K562 (cell line): ENCODE measurements around the gene FAM78B. TPM values are rescaled to one million over a fixed set of nuclear protein-coding genes. Genes with fewer than 3 reads are reported as not detected.

ENCODE experiments used
- ATAC-seq: fragments of 200-7000 bp; cut with Tn5 transposase; 3 replicates; pipeline ENCODE4 v1.9.1; 2020; ENCODE audit warnings: moderate library complexity
- BruUV-seq: library from RNA; stranded (reverse); fragments of 400-500 nt; replicated peaks from 2 replicates; lab custom pipeline; 2021; lab: Mats Ljungman, UMichigan
- CTCF ChIA-PET: fragments of 300-600 bp; formaldehyde crosslinking; extraction: SDS; loops from one replicate; lab custom pipeline; 2021; ENCODE audit warnings: low intra/inter-chr PET ratio; lab: Yijun Ruan, JAX
- POLR2A ChIA-PET: fragments of 300-600, 350-650 bp; sonication (Branson Sonifier 250); formaldehyde crosslinking; extraction: SDS; loops from one replicate; lab custom pipeline; 2021; ENCODE audit warnings: antibody characterized with exemption, inconsistent platforms; lab: Yijun Ruan, JAX
- DNase-seq, 4 experiments: peaks; one replicate each; pipeline versions ENCODE4 v3.0.0 to v3.0.0-alpha.2; 2011 to 2018; ENCODE audit warnings: low spot score in 3 of 4, mixed read lengths in 3 of 4; ENCODE audit errors: extremely low read depth in 1 of 4
- FAIRE-seq: peaks from 2 replicates; lab custom pipeline; 2011; peaks lifted over from hg19 to GRCh38; lab: Jason Lieb, UNC
- H2AFZ ChIP-seq: 2 replicates; pipeline ENCODE4 v1.6.0; 2011; ENCODE audit warnings: low read depth, low read length, control low read depth, inconsistent platforms
- H3K27ac ChIP-seq: fragments of 200-600 bp; 3 replicates; pipeline ENCODE4 v1.8.0; 2011; ENCODE audit warnings: low read depth, mild to moderate bottlenecking, control low read depth, inconsistent platforms, low read length, moderate library complexity, mixed read lengths; ENCODE audit errors: extremely low read depth
- H3K27me3 ChIP-seq, 2 experiments: fragments of 300-600 bp in 1 of 2; 2 replicates in 1 of 2; 3 replicates in 1 of 2; pipeline versions ENCODE4 v1.6.0 to v1.8.0; 2011; ENCODE audit warnings: inconsistent platforms in 2 of 2, low read length in 2 of 2, mild to moderate bottlenecking in 1 of 2, mixed read lengths in 1 of 2, moderate library complexity in 1 of 2; ENCODE audit not compliant: control insufficient read depth in 2 of 2, insufficient read depth in 2 of 2
- H3K36me3 ChIP-seq: fragments of 300-600 bp; 3 replicates; pipeline ENCODE4 v1.8.0; 2011; ENCODE audit warnings: mild to moderate bottlenecking, low read length, inconsistent platforms; ENCODE audit not compliant: control insufficient read depth, insufficient read depth
- H3K4me1 ChIP-seq, 2 experiments: fragments of 200-600 bp in 1 of 2; replicated peaks in 1 of 2; 2 replicates in 1 of 2; 3 replicates in 1 of 2; pipeline versions ENCODE4 v1.5.1 to v1.8.0; 2011; ENCODE audit warnings: inconsistent platforms in 2 of 2, low read length in 2 of 2, mild to moderate bottlenecking in 1 of 2, mixed read lengths in 1 of 2, moderate library complexity in 1 of 2; ENCODE audit not compliant: control insufficient read depth in 2 of 2, insufficient read depth in 2 of 2
- H3K4me2 ChIP-seq: 2 replicates; pipeline ENCODE4 v1.6.1; 2011; ENCODE audit warnings: low read length, control low read depth, inconsistent platforms, mixed read lengths; ENCODE audit not compliant: insufficient read depth
- H3K4me3 ChIP-seq: fragments of 200-600 bp; sonication (generic), shearing (Covaris generic); 2 replicates; pipeline ENCODE4 v1.5.1; 2016; ENCODE audit warnings: control low read depth, inconsistent platforms
- H3K79me2 ChIP-seq: fragments of 200-600 bp; 3 replicates; pipeline ENCODE4 v1.8.0; 2011; ENCODE audit warnings: low read length, inconsistent platforms; ENCODE audit not compliant: control insufficient read depth, insufficient read depth
- H3K9ac ChIP-seq, 2 experiments: 2 replicates each; pipeline versions ENCODE4 v1.6.0 to v1.6.1; 2011; ENCODE audit warnings: low read depth in 2 of 2, low read length in 2 of 2, control low read depth in 1 of 2, inconsistent platforms in 1 of 2, mild to moderate bottlenecking in 1 of 2, mixed read lengths in 1 of 2; ENCODE audit not compliant: insufficient read depth in 1 of 2
- H3K9me1 ChIP-seq: one replicate; pipeline ENCODE4 v1.6.0; 2011; ENCODE audit warnings: inconsistent platforms, mild to moderate bottlenecking, low read length, moderate library complexity; ENCODE audit not compliant: control insufficient read depth, insufficient read depth
- H3K9me3 ChIP-seq: replicated peaks from 2 replicates; pipeline ENCODE4 v1.5.1; 2011; ENCODE audit warnings: low read depth, low read length, inconsistent platforms; ENCODE audit not compliant: control insufficient read depth, insufficient read depth
- H4K20me1 ChIP-seq: replicated peaks from 2 replicates; pipeline ENCODE4 v1.6.1; 2011; ENCODE audit warnings: low read length, inconsistent platforms, mixed read lengths; ENCODE audit not compliant: control insufficient read depth, insufficient read depth
- C11orf30 ChIP-seq: fragments of 450-650 bp; IDR thresholded peaks from 2 replicates; pipeline ENCODE4 v1.6.1; 2016; ENCODE audit warnings: low read depth, mild to moderate bottlenecking
- CBX3 ChIP-seq, 2 experiments: IDR thresholded peaks; 1 replicate in 1 of 2; 2 replicates in 1 of 2; pipeline ENCODE4 v1.6.1; 2012; ENCODE audit warnings: inconsistent platforms in 2 of 2, low read length in 2 of 2, borderline replicate concordance in 1 of 2, control low read depth in 1 of 2
- CCAR2 ChIP-seq: fragments of 200-400 bp; formaldehyde crosslinking; IDR thresholded peaks from 2 replicates; pipeline ENCODE4 v1.6.1; 2017; ENCODE audit warnings: mild to moderate bottlenecking, low read depth, low read length
- KLF1 ChIP-seq: fragments of 450-650 bp; IDR thresholded peaks from 2 replicates; pipeline ENCODE4 v1.6.1; 2016; ENCODE audit warnings: missing genetic modification characterization, missing compliant biosample characterization
- MAFF ChIP-seq: IDR thresholded peaks from 2 replicates; pipeline ENCODE4 v1.6.1; 2012; ENCODE audit warnings: low read length, improper control_type of control experiment
- MAFG ChIP-seq: fragments of 450-650 bp; conservative IDR thresholded peaks from 2 replicates; pipeline ENCODE4 v1.6.1; 2016; ENCODE audit warnings: missing genetic modification characterization, missing compliant biosample characterization
- ZBTB43 ChIP-seq: sonication (generic); formaldehyde crosslinking; IDR thresholded peaks from 2 replicates; pipeline ENCODE4 v1.8.0; 2023; ENCODE audit warnings: mild to moderate bottlenecking, missing genetic modification reagents
- ZNF274 ChIP-seq: IDR thresholded peaks from 2 replicates; pipeline ENCODE4 v1.6.1; 2011; ENCODE audit warnings: low read depth, mild to moderate bottlenecking, low read length, moderate library complexity, borderline replicate concordance
- ZNF316 ChIP-seq: fragments of 450-650 bp; IDR thresholded peaks from 2 replicates; pipeline ENCODE4 v1.6.1; 2016
- ZNF398 ChIP-seq: fragments of 250-450 bp; sonication (Bioruptor Pico); IDR thresholded peaks from 2 replicates; pipeline ENCODE4 v1.8.0; 2021; ENCODE audit warnings: moderate library complexity, mild to moderate bottlenecking, inconsistent platforms
- WGBS: fragments of 100-300 bp; shearing (Covaris generic); methylation state at CpG from one replicate; pipeline ENCODE4 v1.1.6; 2016; ENCODE audit warnings: low coverage, mixed read lengths; ENCODE audit not compliant: insufficient coverage; ENCODE audit errors: missing lambda C conversion rate; 5-methylcytosine and 5-hydroxymethylcytosine counted together
- in situ Hi-C: fragments of 300-500 bp; cut with MboI; formaldehyde crosslinking; loops from 4 replicates; pipeline ENCODE4 v1.15.0; 2018; ENCODE audit warnings: inconsistent platforms, mixed read lengths
- intact Hi-C: fragments of 100-400 bp; cut with micrococcal nuclease; formaldehyde crosslinking; loops from 2 replicates; pipeline ENCODE4 v1.14.2; 2022
- polyA plus RNA-seq, 8 experiments: library from polyadenylated mRNA; depleted of rRNA in 4 of 8; stranded (reverse) in 5 of 8; unstranded in 3 of 8; fragments of >200 nt; fragmentation: Nextera tagmentation in 2 of 8; fragmentation: Illumina TruSeq in 1 of 8; extraction: Ambion mirVana in 2 of 8; extraction: Trizol in 1 of 8; gene quantifications; 2 replicates each; pipeline versions ENCODE4 v1.2.1 to v1.2.3, GENCODE V29; 2011 to 2014; ENCODE audit warnings: inconsistent platforms in 1 of 8, missing spikeins in 1 of 8
- total RNA-seq, 7 experiments: library from RNA; depleted of rRNA in 6 of 7; stranded (reverse); fragments of >200 nt in 6 of 7; fragmentation: Illumina TruSeq in 2 of 7; extraction: Trizol in 2 of 7; gene quantifications; 2 replicates each; pipeline versions ENCODE4 v1.2.1 to v1.2.3, GENCODE V29; 2011 to 2021; ENCODE audit warnings: low replicate concordance in 1 of 7

FAM78B gene
- total and polyA plus RNA-seq, 9 of the 15 experiments (the other 6 are each of a cell fraction or from before 2014, with no cell fraction given), result 0.04 to 0.43 (median 0.29) TPM; not detected in 1

GRCh38 chr1:166200743-166201142 lies 33.9 kb upstream of the FAM78B start:
- H3K27me3 ChIP-seq, result no peaks in the 10 kb centered on the region
- H3K79me2 ChIP-seq, result no peaks in the 10 kb centered on the region
- TF ChIP-seq ZNF274, result no peak
- 0 out of 2 replicates have a peak, but pooled peaks have one; percentile 36 for TF ChIP-seq MAFF
- TF ChIP-seq KLF1 (tag), result no peak
- TF ChIP-seq ZNF316, result peak; percentile 63
- TF ChIP-seq CCAR2, result no peak
- peak; percentile 30; the same call in 1 of the 2 replicates for TF ChIP-seq C11orf30
- TF ChIP-seq ZBTB43, result no peak
- TF ChIP-seq ZNF398, result no peak
- TF ChIP-seq MAFG (tag), result peak; percentile 56
- TF ChIP-seq CBX3 (IDR thresholded peaks at IDR 0.05; ENCODE audit: borderline replicate concordance in 1 of 2, low read length in 2 of 2), result no peak
- no peak overlapping the region for H3K9ac ChIP-seq
- 0% methylated on average over 2 of the region's 2 CpGs for WGBS
- no TSS peak for BruUV-seq
- intact Hi-C loops, result no loop called here
- no peak for FAIRE-seq
- no peak for DNase-seq
- H3K4me2 ChIP-seq, result no peak overlapping the region
- no peak for ATAC-seq
- H3K9me3 ChIP-seq, result no peaks in the 10 kb centered on the region
- no peaks in the 10 kb centered on the region for H3K36me3 ChIP-seq
- no peak overlapping the region for H3K4me3 ChIP-seq
- no peaks in the 10 kb centered on the region for H3K9me1 ChIP-seq
- no peak overlapping the region for H3K27ac ChIP-seq
- H3K4me1 ChIP-seq, result no peaks in the 10 kb centered on the region; a peak in 1 of 5 replicates
- POLR2A ChIA-PET, result no interaction called here
- CTCF ChIA-PET, result no interaction called here
- H2AFZ ChIP-seq, result no peak overlapping the region
- in situ Hi-C loops, result no loop called here
- H4K20me1 ChIP-seq, result no peaks in the 10 kb centered on the region
